Jurkat, Clone E6-1 (cell line): ENCODE results near the gene HES1.

ENCODE experiments used
- DNase-seq: peaks from one replicate; pipeline ENCODE4 v3.0.0-alpha.2; 2011; ENCODE audit warnings: low read depth, low spot score
- H3K4me3 ChIP-seq: 2 replicates; pipeline ENCODE4 v1.5.1; 2011; ENCODE audit warnings: mild to moderate bottlenecking, low read length, control low read depth, moderate library complexity

HES1 gene

DNA sequence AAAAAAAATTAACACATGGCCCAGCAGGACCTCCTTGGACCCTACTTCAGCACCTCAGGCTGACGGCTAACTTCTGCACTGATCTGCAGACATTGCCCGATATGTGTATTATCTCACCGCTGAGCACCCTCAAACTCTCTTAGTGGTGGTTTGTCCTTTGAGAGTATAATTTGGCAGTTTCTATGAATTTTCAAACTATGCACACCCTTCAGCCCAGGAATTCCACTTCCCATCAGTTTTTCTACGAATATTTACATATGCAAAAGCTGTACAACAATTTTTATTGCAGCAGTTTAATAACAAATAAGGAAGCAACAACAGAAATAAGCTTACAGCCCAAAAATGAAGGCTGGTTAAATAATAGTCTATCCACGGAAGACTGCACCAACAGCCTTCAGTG lies 44.6 kb downstream of the HES1 start:
- H3K4me3 ChIP-seq: no peak overlapping the region
- DNase-seq: no peak

- DNase-seq: no peak
Observed at GRCh38 chr3:194181612-194182529, 45.9 kb downstream of the HES1 start.

DNA sequence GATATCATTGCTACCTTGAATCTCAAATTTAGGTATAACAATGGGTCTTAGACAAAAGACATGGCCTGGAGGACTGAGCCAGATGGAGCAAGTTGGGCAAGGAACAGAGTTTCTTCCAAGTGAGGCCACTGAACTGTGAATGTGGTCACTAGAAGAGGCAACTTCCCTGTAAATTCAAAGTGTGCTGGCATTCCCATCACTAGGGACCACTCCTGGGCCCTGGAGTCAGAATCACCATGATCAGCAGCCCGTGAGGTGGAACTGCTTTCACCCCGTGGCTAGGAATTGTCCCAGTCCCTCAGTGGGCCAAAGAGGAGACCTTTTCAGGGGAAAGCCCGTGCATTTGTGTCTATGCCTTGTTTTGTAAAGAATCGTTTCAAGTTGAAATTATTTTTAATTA lies 47.3 kb downstream of the HES1 start:
- no peak for DNase-seq
- no peak overlapping the region for H3K4me3 ChIP-seq

More at GRCh38 chr3:194181612-194182529, 45.9 kb downstream of the HES1 start:
- H3K4me3 ChIP-seq: no peak overlapping the region

GRCh38 chr3:194184265-194184751 lies 48.4 kb downstream of the HES1 start:
- DNase-seq: no peak
- H3K4me3 ChIP-seq: no peak overlapping the region

GRCh38 chr3:194184801-194185200 lies 48.9 kb downstream of the HES1 start:
- no peak for DNase-seq
- no peak overlapping the region for H3K4me3 ChIP-seq

- H3K4me3 ChIP-seq: no peak overlapping the region
- no peak for DNase-seq
Observed at GRCh38 chr3:194185221-194185620, 49.3 kb downstream of the HES1 start.

DNA sequence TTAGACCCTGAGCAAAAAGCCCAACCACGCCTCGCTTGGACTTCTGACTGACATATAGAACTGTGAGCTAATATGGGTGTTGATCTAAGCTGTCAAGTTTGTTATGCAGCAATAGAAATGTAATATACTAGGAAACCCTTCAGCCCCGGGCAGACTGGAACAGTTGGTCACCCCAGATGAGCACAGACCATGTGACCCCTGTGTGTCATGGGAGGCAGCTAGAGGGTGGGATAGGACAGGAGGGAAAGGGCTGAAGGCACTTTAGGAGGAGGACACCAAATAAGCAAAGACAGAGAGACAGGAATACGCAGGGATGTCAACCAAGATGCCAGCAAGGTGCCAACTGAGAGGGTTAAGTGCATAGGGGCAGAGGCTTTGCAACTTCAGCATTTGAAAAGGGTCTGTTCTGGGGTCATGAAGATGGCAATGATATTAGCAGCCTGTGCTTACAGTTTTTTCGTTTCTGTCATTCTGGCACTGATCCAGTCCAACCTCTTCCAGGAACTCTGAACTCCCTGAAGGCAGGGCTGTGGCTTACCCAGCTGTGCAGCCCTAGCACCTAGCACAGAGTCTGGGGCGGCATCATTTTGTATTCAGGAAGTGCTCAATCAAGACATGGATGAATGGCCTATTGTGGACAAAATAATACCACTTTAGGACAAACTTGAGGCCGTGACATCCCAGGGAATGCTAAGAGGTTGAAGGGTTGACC lies 51.4 kb downstream of the HES1 start:
- no peak for DNase-seq
- no peak overlapping the region for H3K4me3 ChIP-seq
